ENCODE results near the gene RASGRP3.

GRCh38 chr2:33452545-33452944 is 23.9 kb upstream of the RASGRP3 start:
- TF ChIP-seq GATA2 (IDR thresholded peaks at IDR 0.05; ENCODE audit: low read depth, low read length) = no peak
- TF ChIP-seq GATA3 (IDR thresholded peaks at IDR 0.05; ENCODE audit: low read depth, low read length) = no peak

All from SH-SY5Y (cell line).